ENCODE results near the gene LMTK3. TPM values are rescaled to one million over a fixed set of nuclear protein-coding genes. Genes with fewer than 3 reads are reported as not detected.

LMTK3 gene, protein sequence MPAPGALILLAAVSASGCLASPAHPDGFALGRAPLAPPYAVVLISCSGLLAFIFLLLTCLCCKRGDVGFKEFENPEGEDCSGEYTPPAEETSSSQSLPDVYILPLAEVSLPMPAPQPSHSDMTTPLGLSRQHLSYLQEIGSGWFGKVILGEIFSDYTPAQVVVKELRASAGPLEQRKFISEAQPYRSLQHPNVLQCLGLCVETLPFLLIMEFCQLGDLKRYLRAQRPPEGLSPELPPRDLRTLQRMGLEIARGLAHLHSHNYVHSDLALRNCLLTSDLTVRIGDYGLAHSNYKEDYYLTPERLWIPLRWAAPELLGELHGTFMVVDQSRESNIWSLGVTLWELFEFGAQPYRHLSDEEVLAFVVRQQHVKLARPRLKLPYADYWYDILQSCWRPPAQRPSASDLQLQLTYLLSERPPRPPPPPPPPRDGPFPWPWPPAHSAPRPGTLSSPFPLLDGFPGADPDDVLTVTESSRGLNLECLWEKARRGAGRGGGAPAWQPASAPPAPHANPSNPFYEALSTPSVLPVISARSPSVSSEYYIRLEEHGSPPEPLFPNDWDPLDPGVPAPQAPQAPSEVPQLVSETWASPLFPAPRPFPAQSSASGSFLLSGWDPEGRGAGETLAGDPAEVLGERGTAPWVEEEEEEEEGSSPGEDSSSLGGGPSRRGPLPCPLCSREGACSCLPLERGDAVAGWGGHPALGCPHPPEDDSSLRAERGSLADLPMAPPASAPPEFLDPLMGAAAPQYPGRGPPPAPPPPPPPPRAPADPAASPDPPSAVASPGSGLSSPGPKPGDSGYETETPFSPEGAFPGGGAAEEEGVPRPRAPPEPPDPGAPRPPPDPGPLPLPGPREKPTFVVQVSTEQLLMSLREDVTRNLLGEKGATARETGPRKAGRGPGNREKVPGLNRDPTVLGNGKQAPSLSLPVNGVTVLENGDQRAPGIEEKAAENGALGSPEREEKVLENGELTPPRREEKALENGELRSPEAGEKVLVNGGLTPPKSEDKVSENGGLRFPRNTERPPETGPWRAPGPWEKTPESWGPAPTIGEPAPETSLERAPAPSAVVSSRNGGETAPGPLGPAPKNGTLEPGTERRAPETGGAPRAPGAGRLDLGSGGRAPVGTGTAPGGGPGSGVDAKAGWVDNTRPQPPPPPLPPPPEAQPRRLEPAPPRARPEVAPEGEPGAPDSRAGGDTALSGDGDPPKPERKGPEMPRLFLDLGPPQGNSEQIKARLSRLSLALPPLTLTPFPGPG (N-terminal part only)
- 1 to 10 TPM; 1.7 to 3.1 TPM for total RNA-seq

DNA sequence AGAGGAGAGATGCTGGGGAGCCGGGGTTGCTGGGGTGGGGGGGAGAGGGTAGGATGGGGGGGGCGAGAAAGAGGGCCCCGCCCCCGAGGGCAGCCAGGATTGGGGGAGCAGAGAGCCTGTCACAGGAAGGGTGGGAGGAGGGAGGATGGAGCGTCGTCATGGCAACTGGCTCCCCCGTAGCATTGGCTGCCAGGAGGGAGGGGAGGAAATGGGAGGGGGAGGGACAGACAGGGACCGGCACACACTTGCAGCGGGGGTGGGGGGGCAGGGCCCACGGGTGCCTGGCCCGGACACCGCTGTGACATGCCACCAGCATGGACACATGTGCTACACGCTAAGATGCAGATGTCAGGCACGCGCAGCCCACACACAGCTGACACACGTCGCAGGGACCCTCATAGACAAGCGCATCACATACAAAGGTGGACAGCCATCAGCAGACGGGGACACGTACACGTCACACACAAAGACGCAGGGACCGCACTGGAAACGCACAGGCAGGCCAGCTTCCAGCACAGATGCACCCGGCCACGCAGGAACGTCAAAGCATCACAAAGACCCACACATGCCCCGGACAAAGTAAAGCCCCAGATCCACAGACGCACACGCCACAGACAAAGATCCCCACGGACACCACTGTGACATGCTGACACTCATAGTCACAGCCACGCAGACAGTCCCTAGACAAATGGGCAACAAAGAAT lies at the start of gene LMTK3:
TSS of gene LMTK3 (minus strand) at position 36 of the 704 bp plus-strand sequence. CDS start 259 bp downstream, outside the sequence.
- Histone ChIP-seq H3K27me3 (peaks cover 28% of the 10 kb centered on the region), H3K4me3 (no peak within 1 kb of the TSS), H3K36me3 (no peaks in the 10 kb centered on the region), H3K27ac (no peak within 1 kb of the TSS), H3K9ac (ENCODE audit: low read depth in 2 of 2, low read length in 2 of 2) (no peak within 1 kb of the TSS), H3K4me1 (peaks cover 6% of the 10 kb centered on the region), H3K9me3 (no peaks in the 10 kb centered on the region)
- DNase-seq, result no peak
- intact Hi-C loops (cut with DNase I), result no loop called here
- TF ChIP-seq, protein P1, sequence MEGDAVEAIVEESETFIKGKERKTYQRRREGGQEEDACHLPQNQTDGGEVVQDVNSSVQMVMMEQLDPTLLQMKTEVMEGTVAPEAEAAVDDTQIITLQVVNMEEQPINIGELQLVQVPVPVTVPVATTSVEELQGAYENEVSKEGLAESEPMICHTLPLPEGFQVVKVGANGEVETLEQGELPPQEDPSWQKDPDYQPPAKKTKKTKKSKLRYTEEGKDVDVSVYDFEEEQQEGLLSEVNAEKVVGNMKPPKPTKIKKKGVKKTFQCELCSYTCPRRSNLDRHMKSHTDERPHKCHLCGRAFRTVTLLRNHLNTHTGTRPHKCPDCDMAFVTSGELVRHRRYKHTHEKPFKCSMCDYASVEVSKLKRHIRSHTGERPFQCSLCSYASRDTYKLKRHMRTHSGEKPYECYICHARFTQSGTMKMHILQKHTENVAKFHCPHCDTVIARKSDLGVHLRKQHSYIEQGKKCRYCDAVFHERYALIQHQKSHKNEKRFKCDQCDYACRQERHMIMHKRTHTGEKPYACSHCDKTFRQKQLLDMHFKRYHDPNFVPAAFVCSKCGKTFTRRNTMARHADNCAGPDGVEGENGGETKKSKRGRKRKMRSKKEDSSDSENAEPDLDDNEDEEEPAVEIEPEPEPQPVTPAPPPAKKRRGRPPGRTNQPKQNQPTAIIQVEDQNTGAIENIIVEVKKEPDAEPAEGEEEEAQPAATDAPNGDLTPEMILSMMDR (IDR thresholded peaks at IDR 0.05), result no peak

DNA sequence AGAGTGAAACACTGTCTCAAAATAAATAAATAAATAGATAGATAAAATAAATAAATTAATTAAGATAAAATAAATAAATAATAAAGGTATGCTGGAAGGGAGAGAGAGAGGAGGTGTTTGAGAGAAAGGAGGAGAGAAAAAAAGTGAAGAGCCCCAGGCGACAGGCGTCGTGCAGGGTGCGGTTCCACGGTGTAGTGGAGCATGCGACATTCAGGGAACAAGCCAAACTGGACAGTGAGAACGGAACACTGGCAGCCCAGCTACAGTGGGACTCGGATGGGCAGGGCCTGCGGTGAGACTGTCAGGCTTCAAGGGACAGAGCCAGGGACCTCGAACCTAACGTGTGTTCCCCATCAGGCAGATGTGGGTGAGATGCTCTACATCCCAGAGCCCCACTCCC lies 49.8 kb upstream of the LMTK3 start:
- no peaks in the 10 kb centered on the region for H3K4me1 ChIP-seq
- H3K36me3 ChIP-seq, result no peaks in the 10 kb centered on the region
- H3K9me3 ChIP-seq, result no peaks in the 10 kb centered on the region
- no peaks in the 10 kb centered on the region for H3K27me3 ChIP-seq
- no peak overlapping the region for H3K9ac ChIP-seq (ENCODE audit: low read depth in 2 of 2, low read length in 2 of 2)
- no peak for DNase-seq
- intact Hi-C loops (cut with DNase I), result no loop called here
- TF ChIP-seq, protein P1 (IDR thresholded peaks at IDR 0.05), result no peak
- H3K27ac ChIP-seq, result no peak overlapping the region
- no peak overlapping the region for H3K4me3 ChIP-seq

DNA sequence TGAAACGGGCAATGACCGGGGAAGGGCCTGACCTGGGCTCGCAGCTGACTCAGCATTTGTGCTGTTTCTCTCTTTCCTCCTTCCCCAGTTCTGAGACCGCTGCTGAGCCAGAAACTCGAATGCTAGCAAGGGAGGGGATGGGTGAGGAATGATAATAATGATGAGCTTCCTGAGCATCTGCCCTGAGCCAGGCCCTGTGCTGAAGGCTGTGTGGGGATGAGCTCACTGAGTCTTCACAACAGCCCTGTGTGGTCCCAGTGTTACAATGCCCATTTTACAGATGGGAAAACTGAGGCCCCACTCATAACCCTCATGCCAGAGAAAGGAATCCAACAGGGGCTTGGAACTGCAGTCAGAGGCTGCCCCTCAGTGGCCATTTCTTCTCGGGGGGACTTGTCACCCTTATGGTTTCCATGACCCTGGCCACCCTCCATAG lies 48.5 kb upstream of the LMTK3 start:
- no peak for DNase-seq
- intact Hi-C loops (cut with DNase I), result no loop called here
- no peaks in the 10 kb centered on the region for H3K36me3 ChIP-seq
- TF ChIP-seq, protein P1 (IDR thresholded peaks at IDR 0.05), result no peak
- H3K9me3 ChIP-seq, result no peaks in the 10 kb centered on the region
- no peaks in the 10 kb centered on the region for H3K4me1 ChIP-seq
- no peak overlapping the region for H3K4me3 ChIP-seq
- H3K27me3 ChIP-seq, result no peaks in the 10 kb centered on the region
- no peak overlapping the region for H3K27ac ChIP-seq
- H3K9ac ChIP-seq (ENCODE audit: low read depth in 2 of 2, low read length in 2 of 2), result no peak overlapping the region

DNA sequence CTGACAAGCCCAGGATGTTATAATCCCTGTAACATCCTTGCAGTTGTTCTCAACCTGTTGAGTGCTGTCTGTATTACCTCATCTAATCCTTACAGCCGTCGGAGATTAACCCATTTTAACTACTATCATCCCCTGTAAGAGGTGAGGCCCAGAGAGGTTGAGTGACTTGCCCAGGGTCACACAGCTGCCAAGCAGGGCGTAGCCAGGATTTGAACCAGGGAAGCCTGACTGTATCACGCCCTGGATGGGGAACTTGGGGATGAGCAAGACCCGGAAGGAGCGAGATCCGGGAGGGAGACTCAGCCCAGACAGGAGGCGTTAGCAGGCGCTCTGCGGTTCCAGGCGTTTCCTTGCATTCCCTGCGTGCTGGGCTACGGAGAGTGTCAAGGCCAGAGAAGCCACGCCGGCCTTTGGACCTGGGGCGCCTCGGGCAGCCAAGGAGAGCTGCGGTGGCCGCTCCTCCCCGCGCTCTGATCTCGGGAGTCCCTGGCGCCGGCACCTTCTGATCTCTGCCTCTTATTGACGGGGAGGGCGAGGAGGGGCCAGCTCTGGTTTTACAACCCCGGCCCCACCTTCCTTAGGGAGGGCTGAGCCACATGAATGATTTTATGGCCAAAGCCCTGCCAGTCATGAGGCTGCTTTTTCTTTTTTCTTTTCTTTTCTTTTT lies 46.5 kb upstream of the LMTK3 start:
- Histone ChIP-seq H3K27me3 (no peaks in the 10 kb centered on the region), H3K36me3 (no peaks in the 10 kb centered on the region), H3K4me1 (peaks cover 4% of the 10 kb centered on the region), H3K9ac (ENCODE audit: low read depth in 2 of 2, low read length in 2 of 2) (peak overlapping the region in 1 of 2 donors; percentile 8), H3K9me3 (no peaks in the 10 kb centered on the region), H3K27ac (peak overlapping the region; percentile 35), H3K4me3 (no peak overlapping the region)
- DNase-seq, result peak; percentile 95
- TF ChIP-seq, protein P1 (IDR thresholded peaks at IDR 0.05), result no peak
- intact Hi-C loops (cut with DNase I), result no loop called here

Data from colonic mucosa (tissue), 4 donors.